GM19328 (cell line): ENCODE measurements around the gene ADPRHL1.
"Not testable (repeated sequence)": the region's sequence is repeated elsewhere in the genome, so short reads cannot be mapped to it uniquely, and the experiment has no call there.

Source experiments
- ATAC-seq: cut with Tn5 transposase; IDR thresholded peaks from one replicate; pipeline ENCODE4 v1.9.1; 2021; ENCODE audit warnings: mild to moderate bottlenecking, moderate library complexity; ENCODE audit not compliant: unreplicated experiment

ADPRHL1 gene

DNA sequence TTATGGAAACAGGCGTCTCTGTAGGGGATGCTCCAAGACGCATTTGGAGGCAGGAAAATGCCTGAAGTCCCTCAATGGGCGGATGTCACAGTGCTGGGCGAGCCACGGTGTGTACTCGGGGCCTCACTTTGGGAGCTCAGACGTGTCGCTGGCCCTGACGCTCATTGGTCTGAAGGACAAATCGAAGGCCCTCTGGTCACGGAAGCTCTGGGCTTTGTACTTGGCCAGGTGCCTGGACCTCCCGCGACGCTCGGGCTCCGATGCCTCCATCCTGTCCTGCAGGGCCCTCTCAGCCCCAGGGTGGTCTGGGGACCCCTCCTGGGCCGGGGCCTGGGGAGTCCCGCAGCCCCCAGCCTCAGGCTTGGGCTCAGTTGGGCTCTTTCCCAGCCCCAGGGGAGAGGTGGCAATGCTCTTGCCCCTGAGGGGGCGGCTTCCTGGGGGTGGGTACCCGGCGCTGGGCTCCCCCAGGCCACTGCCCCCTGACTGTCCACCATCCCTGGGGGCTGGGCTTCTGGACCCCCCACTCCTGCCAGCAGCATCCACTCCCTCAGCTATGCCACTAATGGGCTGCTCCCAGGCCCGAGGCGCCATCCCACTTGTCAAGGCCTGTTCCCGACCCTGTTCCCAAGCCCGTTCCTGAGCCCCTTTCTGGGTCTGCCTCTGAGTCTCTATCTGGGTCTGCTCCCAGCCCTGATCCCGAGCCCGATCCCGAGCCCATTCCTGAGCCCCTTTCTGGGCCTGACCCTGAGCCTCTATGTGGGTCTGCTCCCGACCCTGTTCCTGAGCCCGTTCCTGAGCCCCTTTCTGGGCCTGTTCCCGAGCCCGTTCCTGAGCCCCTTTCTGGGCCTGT is 49.8 kb downstream of the ADPRHL1 start:
- ATAC-seq = no peak

DNA sequence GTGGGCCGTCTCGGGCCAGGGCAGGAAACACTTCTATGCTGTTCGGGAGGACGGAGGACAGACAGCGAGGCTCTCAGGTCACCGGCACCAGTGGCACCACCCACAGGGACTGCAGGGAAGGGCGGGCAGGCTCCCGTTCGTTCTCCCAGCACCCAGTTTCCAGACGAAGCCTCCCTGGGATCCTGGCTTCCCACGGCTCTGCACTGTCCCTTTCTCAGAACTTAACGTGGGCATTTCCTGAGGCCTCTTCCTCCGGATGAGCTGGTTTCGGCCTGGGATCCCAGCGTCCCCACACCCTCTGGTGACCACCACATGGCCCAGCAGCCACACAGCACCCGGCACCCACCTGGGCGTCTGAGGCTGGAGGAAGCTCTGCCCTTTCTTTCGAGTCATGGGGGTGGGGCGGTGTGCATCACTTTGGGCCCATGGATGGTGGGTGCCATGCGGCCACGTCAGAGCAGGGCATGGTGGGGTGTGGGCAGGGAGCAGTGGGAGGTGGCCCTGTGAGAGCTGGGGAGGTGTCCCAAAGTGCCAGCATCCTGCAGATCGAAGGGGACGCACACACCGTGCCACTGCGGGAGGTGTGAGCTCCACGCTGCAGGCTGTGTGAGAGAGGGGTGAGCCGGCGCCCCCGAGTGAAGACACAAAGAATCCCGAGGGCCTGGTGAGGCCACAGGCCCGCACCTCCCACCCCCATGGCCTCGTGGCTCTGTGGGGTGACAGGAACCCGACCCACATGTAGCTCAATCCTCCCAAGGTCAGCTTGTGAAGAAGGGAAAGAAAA is 50.6 kb downstream of the ADPRHL1 start:
- ATAC-seq = no peak

- no peak for ATAC-seq
Observed at GRCh38 chr13:113401452-113402415, 51.6 kb downstream of the ADPRHL1 start.

DNA sequence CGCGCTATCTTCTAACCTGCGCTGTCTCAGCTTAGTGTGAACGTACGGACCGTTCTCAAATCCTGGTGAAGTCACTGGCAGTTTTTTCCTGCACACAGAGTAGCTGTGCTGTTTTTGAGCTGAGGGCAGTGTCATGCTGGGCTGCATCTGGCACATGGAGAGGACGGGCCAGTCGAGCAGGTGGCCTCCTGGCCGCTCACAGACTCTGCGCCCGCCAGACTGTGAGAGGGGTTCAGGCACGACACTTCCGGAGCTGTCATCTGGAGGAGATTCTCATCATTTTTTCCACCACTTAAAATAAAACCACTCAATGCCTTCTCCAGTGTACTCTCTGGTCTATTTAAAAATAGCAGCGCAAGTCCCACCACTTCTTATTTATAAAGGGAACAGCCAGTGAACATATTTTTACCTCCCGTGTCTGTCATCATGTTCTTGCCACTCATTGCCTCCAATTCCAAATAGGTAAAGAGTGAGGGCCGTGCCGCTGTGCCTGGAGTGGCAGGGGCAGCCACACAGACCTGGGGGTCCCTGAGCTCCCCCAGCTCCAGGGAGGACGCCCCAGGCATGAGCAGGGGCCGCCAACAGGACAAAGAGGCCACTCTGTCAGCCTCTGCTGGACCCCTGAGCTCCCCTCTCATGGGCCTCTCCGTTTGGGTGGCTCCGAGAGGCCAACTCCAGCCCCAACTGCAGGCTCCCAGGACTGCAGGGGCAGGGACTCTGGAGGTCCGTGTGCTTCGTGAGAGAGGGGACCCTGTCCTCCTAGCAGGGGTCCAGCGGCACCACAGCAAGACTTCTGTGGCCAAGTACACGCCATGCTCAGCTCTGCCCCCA is 52.5 kb downstream of the ADPRHL1 start:
- ATAC-seq = no peak

GRCh38 chr13:113399755-113400149 is 53.5 kb downstream of the ADPRHL1 start:
- no peak for ATAC-seq

DNA sequence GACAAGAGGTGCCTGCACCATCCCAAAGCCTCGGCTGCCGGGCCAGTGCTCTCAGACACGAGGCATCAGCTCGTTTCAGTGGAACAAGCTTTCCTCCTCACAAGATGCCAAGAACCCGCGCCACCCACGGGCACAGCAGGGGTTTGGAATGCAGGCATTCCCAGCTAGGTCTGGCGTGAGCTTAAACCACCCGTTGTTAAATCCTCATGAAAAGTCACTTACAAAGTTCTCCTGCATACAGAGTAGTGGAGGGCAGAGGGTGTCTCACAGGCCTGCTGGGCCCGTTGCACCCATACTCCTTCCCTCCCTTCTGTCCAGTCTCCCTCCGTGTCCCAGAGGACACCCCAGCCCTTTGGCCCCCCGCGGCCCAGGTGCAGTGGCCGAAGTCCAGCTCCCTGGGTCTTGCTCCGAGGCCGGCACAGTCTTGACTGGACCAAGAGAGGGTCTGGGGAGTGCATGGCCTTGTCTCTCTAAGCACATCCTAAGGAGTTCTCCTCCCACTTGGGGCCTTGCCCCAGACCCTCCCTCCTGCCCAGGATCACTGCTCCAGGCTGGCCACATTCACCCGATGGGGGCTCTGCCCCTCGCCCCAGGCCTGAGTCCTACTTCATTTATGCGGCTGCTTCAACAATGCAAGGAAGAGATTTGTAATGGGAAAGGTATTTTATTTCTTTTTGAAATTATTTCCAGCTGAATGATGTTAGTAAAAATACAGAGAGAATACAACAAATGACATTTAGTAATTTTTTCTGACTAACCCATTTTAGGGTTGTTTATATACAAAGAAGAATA is 54.1 kb downstream of the ADPRHL1 start:
- ATAC-seq = no peak

DNA sequence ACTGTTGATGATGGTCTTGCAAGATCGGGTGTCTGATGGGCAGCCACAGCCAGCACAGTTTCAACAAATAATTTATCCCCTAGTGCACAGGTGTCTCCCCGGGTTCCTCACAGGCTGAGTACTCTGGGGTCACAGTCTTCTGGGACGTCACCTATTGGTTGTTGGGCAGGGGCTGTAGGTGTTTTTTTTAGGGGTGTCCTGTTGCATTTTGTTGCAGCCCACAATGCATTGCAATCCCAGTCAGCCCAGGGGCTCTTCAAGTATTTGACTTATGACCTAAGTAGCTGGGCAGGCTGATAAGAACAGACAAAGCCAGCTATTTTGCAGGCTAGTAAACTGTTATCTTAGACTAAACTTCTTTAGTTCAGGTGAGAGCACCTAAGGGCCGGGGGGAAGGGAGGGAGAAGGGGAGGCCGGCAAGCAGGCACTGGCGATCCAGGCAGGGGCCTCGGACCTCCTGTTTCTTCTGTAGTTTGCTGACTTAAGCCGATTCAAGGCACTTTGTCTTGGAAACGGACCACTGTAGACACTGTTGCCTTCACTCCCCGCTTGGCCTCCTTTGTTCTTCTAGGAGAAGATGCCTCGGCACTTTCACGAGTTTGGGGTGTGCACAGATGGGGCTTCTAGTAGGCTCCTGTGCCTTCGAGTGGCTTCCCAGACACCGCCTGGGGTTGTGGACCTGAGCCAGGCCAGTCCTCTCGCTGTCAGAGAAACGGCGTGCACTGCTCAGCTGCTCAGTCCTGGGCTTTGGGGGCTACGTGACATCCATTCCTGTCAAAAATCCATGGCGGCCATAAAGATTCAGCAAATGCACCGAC is 55.5 kb downstream of the ADPRHL1 start:
- ATAC-seq = no peak

DNA sequence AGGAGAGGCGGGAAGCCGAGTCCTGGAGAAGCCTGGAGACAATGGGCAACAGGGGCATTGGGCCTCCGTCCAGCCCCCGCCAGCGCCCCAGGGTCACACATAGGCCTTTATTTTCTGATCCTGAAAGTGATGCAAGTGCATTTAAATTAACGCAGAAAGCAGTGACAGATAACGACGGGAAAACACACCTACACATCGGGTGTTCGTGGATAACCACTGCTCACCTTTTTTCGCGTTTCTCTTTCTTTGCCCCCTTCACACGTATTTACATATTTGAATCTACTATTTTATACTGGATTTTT is 59.0 kb downstream of the ADPRHL1 start:
- no peak for ATAC-seq

GRCh38 chr13:113393563-113394338 is 59.5 kb downstream of the ADPRHL1 start:
- ATAC-seq = peak; percentile 98

GRCh38 chr13:113393226-113393562 is 60.1 kb downstream of the ADPRHL1 start:
- ATAC-seq = no peak

GRCh38 chr13:113390874-113391497 is 62.3 kb downstream of the ADPRHL1 start:
- ATAC-seq = no peak

GRCh38 chr13:113389586-113389985 is 63.7 kb downstream of the ADPRHL1 start:
- not testable (repeated sequence) for ATAC-seq

- ATAC-seq = no peak
Observed at GRCh38 chr13:113387396-113387795, 65.9 kb downstream of the ADPRHL1 start.

GRCh38 chr13:113383089-113383488 is 70.2 kb downstream of the ADPRHL1 start:
- ATAC-seq = no peak

DNA sequence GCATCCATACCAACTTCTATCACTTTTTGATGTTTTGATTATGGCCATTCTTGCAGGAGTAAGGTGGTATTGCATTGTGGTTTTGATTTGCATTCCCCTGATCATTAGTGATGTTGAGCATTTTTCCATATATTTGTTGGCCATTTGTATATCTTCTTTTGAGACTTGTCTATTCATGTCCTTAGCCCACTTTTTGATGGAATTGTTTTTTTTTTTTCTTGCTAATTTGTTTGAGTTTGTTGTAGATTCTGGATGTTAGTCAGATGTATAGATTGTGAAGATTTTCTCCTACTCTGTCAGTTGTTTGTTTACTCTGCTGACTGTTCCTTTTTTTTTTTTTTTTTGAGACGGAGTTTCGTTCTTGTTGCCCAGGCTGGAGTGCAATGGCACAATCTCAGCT is 70.7 kb downstream of the ADPRHL1 start:
- ATAC-seq = not testable (repeated sequence)

GRCh38 chr13:113378825-113379224 is 74.5 kb downstream of the ADPRHL1 start:
- ATAC-seq = no peak

- ATAC-seq = no peak
Observed at GRCh38 chr13:113374511-113375175, 78.6 kb downstream of the ADPRHL1 start.
